Measurements from ENCODE around the gene TBC1D5.

- no peak for TF ChIP-seq POLR2A (IDR thresholded peaks at IDR 0.05; ENCODE audit: low read length)
- TF ChIP-seq GATA1 (IDR thresholded peaks at IDR 0.05; ENCODE audit: low read depth, low read length): no peak
Measured at GRCh38 chr3:17302774-17303173, 439.7 kb downstream of the TBC1D5 start.
